ENCODE data around the gene EXOC3L1. TPM values are rescaled to one million over a fixed set of nuclear protein-coding genes. Genes with fewer than 3 reads are reported as not detected.

Gene EXOC3L1
- not detected for total RNA-seq
- under 1 TPM; 0.20 to 0.32 (median 0.31) TPM for polyA plus RNA-seq
- 0 to 0.49 (median 0.08) reads per million in 6 experiments for total RNA-seq

DNA sequence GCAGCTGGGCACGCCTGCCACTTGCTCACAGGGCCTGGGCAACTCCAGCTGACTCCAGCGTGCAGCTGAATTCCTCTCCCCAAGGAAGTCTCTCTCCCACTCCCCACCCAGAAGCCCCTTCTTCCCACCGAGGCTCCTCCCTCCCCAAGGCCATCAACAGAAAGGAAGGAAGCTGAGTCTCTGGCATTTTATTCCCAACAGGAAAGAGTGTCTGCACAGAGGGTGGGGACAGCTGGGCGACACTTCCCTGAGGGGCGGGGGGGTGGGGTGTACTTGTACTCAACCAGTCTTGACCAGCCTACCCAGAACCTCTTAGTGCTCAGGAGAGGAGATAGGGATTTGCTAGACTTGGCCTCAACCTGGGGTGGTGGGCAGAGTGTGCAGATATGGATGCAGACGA is at the start of gene EXOC3L1:
Gene EXOC3L1 (minus strand): TSS at position 96 of the 400 bp plus-strand sequence. CDS start 460 bp downstream, outside the sequence.
- H3K9me3 Mint-ChIP-seq: no peaks in the 10 kb centered on the region
- H3K4me1 Mint-ChIP-seq: peaks cover 18 to 44% (median 42%) of the 10 kb centered on the region in 4 donors
- peaks cover 0 to 10% (median 0%) of the 10 kb centered on the region in 3 donors for H3K36me3 Mint-ChIP-seq
- peak within 1 kb of the TSS in 1 of 10 donors; percentile 56 for H3K27ac Mint-ChIP-seq
- DNase-seq: no peak
- POLR2A ChIA-PET: no interaction called here
- peaks cover 0 to 7% (median 0%) of the 10 kb centered on the region in 5 donors for H3K27me3 Mint-ChIP-seq
- no peak for ATAC-seq
- H3K4me3 Mint-ChIP-seq: peak within 1 kb of the TSS in 4 of 10 donors; percentile 22 to 84 (median 44)

DNA sequence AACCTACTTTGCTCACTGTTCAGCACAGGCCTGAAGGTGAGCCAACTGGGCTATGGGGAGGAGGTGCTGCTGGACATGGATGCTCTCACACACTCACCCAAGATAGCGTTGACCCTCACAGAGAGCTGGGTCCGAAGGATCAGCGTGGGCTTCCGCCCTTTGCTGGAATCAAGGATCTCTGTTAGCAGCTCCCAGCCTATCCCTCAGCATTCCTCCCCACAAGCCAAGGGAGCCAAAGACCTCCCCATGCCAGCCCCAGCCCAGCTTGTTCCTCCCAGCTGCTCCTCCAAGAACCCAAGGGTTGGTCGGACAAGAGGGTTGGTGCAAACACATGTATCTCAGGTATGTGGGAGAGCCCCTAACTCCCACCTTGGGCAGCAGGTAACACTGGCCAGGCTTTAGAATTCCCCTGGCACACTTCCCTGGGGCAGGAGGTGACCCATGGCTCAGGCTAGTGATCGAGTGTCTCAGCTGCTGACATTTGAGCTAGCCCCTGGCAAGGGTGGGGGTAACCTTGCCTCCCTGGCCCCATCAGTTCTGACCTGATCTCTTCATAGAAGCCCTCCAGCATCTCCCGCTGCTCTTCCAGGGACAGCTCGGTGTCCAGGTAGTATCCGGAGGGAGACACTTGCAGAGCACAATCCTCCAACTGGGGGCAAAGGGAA is 49.0 kb upstream of the EXOC3L1 start:
- ATAC-seq (no peak), DNase-seq (no peak)
- Mint-ChIP-seq H3K27me3 (no peaks in the 10 kb centered on the region), H3K36me3 (peaks cover 0 to 29% (median 7%) of the 10 kb centered on the region in 3 donors), H3K4me3 (no peak overlapping the region), H3K27ac (peak overlapping the region in 3 of 10 donors; percentile 31 to 73 (median 42)), H3K9me3 (no peaks in the 10 kb centered on the region), H3K4me1 (peaks cover 5 to 20% (median 14%) of the 10 kb centered on the region in 4 donors)
- POLR2A ChIA-PET: interaction anchor here (4.6 kb wide), 1 partner anchor 11 kb away, joined by 24 read pairs; the partner anchor contains the start of gene TMEM208

DNA sequence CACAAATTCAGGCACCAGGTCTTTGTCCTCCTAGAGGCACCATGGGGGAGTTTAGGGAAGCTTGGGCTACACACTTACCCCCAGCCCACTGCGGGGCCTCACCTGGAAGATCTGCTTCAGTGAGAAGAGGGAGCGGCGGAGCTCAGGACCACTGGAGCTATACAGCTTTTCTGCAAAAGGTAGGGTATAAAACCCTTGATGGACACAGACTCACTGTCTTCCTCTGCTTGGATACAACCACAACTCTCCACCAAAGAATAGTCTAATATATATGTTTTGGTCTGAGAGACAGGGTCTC is 48.3 kb upstream of the EXOC3L1 start:
- POLR2A ChIA-PET: interaction anchor here (4.6 kb wide), 1 partner anchor 10 kb away, joined by 24 read pairs; the partner anchor contains the start of gene TMEM208

GRCh38 chr16:67237396-67238277 is 47.7 kb upstream of the EXOC3L1 start:
- DNase-seq: no peak
- H3K27me3 Mint-ChIP-seq: no peaks in the 10 kb centered on the region
- peaks cover 4 to 13% (median 10%) of the 10 kb centered on the region in 4 donors for H3K4me1 Mint-ChIP-seq
- ATAC-seq: no peak
- no peaks in the 10 kb centered on the region for H3K9me3 Mint-ChIP-seq
- peak overlapping the region in 2 of 10 donors; percentile 56 to 59 for H3K27ac Mint-ChIP-seq
- POLR2A ChIA-PET: interaction anchor here (4.6 kb wide), 1 partner anchor 10 kb away, joined by 24 read pairs; the partner anchor contains the start of gene TMEM208
- peaks cover 0 to 33% (median 7%) of the 10 kb centered on the region in 3 donors for H3K36me3 Mint-ChIP-seq
- H3K4me3 Mint-ChIP-seq: no peak overlapping the region

More for the DNA sequence above, 48.3 kb upstream of the EXOC3L1 start:
- Mint-ChIP-seq H3K4me3 (no peak overlapping the region), H3K4me1 (peaks cover 5 to 13% (median 11%) of the 10 kb centered on the region in 4 donors), H3K36me3 (peaks cover 0 to 33% (median 7%) of the 10 kb centered on the region in 3 donors), H3K27ac (peak overlapping the region in 1 of 10 donors; percentile 31), H3K9me3 (no peaks in the 10 kb centered on the region), H3K27me3 (no peaks in the 10 kb centered on the region)
- ATAC-seq (no peak), DNase-seq (no peak)

DNA sequence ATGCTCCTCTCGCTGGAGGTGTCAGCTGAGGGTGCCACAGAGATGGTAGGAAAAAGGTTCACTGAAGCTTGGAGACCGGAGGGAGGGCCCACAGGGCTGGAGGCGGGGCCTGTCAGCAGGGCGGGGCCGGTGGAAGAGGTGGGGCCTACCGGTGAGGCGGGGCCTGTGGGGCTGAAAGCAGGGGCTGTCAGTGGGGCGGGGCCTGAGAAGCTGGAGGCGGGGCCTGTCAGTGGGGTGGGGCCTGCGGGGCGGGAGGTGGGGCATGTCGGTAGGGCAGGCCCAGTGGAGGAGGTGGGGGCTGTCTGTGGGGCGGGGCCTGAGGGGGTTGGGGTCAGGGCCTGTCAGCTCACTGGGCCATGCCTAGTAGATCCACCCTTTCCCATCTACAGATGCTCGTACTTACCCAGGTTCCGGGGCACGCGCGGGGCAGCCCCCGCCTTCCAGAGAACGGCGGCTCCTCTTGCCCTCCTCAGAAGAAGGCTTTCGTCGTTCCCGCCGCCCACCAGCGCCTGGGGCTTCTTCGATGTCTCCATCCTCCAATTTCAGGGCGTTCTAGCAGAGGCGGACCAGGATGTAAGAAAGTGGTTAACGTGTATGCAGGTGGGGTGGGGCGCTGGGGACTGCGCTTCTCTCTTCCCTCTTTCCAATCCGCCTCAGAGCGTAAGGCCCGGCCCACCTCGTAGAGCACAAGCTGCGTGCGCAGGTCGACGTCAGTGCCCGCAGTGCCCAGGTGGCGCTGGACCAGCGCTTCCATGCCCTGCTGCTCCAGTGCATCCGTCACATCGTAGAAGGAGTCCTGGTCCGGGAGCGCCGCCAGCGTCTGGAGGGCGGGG is 46.8 kb upstream of the EXOC3L1 start:
- peak overlapping the region in 2 of 10 donors; percentile 12 to 58 for H3K4me3 Mint-ChIP-seq

DNA sequence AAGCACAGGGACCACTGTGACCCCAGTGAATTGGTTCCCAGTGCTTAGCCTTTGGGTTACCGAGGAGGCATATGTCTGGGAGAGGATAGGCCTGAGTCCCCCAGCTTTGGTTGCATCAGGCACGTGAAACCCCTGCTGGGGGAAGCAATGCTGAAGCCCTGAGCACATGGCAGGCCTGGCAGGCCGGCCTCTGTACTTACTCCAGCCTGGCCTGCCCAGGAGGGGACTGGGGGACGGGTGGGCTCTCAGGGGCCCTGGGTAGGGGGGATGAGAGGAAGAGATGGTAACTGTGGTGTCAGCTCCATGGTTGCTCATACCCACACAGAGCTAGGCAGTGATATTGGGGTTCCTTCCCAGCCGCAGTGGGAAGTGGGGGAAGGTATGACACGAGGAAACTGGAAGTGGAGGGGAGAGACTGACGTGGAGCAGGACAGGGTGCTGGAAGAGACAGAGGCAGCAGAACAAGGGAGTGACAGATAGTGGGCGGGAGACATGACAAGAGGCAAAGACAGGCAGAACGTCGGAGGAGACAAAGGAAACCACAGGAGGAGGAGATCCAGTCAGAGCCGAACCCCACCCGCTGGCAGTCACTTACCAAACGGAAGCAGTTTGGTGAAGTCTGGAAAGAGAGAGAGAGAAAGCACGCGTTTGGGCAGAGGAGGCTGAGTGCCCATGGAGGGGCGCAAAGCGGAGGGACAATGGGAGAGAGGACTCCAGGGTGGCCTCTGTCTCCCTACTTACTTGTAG is 46.1 kb upstream of the EXOC3L1 start:
- peak overlapping the region in 4 of 10 donors; percentile 12 to 58 (median 44) for H3K4me3 Mint-ChIP-seq
- H3K27me3 Mint-ChIP-seq: no peaks in the 10 kb centered on the region
- peaks cover 0 to 36% (median 7%) of the 10 kb centered on the region in 3 donors for H3K36me3 Mint-ChIP-seq
- H3K27ac Mint-ChIP-seq: peak overlapping the region in 8 of 10 donors; percentile 59 to 88 (median 76)
- peaks cover 3 to 7% (median 4%) of the 10 kb centered on the region in 4 donors for H3K4me1 Mint-ChIP-seq
- ATAC-seq: peak; percentile 21 to 37
- no peak for DNase-seq
- no peaks in the 10 kb centered on the region for H3K9me3 Mint-ChIP-seq
- POLR2A ChIA-PET: interaction anchor here (0.8 kb wide), 1 partner anchor 9 kb away, joined by 3 read pairs; the partner anchor contains the start of gene TMEM208

More for the DNA sequence above, 46.8 kb upstream of the EXOC3L1 start:
- Mint-ChIP-seq H3K27ac (peak overlapping the region in 6 of 10 donors; percentile 59 to 88 (median 76)), H3K4me1 (peaks cover 3 to 9% (median 7%) of the 10 kb centered on the region in 4 donors), H3K27me3 (no peaks in the 10 kb centered on the region), H3K36me3 (peaks cover 0 to 33% (median 7%) of the 10 kb centered on the region in 3 donors), H3K9me3 (no peaks in the 10 kb centered on the region)
- POLR2A ChIA-PET: interaction anchor here (0.8 to 4.6 kb wide), 2 partner anchors 9 to 10 kb away, joined by 3 to 24 read pairs; partner anchors contain the start of gene TMEM208
- ATAC-seq: peak; percentile 83 to 87
- peak; percentile 36 to 66 (median 60) for DNase-seq

- POLR2A ChIA-PET: interaction anchor here (0.7 kb wide), 1 partner anchor 75 kb away, joined by 3 read pairs; no protein-coding TSS in a partner anchor
- H3K4me1 Mint-ChIP-seq: peaks cover 0 to 7% (median 4%) of the 10 kb centered on the region in 4 donors
- peak overlapping the region in 1 of 10 donors; percentile 24 for H3K27ac Mint-ChIP-seq
- no peaks in the 10 kb centered on the region for H3K9me3 Mint-ChIP-seq
- no peak overlapping the region for H3K4me3 Mint-ChIP-seq
- H3K27me3 Mint-ChIP-seq: no peaks in the 10 kb centered on the region
- peaks cover 0 to 49% (median 7%) of the 10 kb centered on the region in 3 donors for H3K36me3 Mint-ChIP-seq
- ATAC-seq: no peak
- peak in 1 of 10 donors; percentile 27 for DNase-seq
Observed at GRCh38 chr16:67234180-67234597, 44.3 kb upstream of the EXOC3L1 start.

GRCh38 chr16:67233596-67233995 is 43.7 kb upstream of the EXOC3L1 start:
- Mint-ChIP-seq H3K4me1 (peaks cover 0 to 7% (median 4%) of the 10 kb centered on the region in 4 donors), H3K27ac (no peak overlapping the region), H3K27me3 (no peaks in the 10 kb centered on the region), H3K4me3 (no peak overlapping the region), H3K36me3 (peaks cover 0 to 50% (median 7%) of the 10 kb centered on the region in 3 donors), H3K9me3 (no peaks in the 10 kb centered on the region)
- DNase-seq (no peak), ATAC-seq (no peak)
- POLR2A ChIA-PET: no interaction called here

- no peak for DNase-seq
- Mint-ChIP-seq H3K36me3 (peaks cover 0 to 32% (median 0%) of the 10 kb centered on the region in 3 donors), H3K27me3 (no peaks in the 10 kb centered on the region), H3K4me1 (peaks cover 11 to 25% (median 24%) of the 10 kb centered on the region in 4 donors), H3K4me3 (no peak overlapping the region), H3K9me3 (no peaks in the 10 kb centered on the region), H3K27ac (no peak overlapping the region)
- ATAC-seq: no peak
- POLR2A ChIA-PET: interaction anchor here (1.1 to 7.8 kb wide), 2 partner anchors 12 to 15 kb away, joined by 3 to 99 read pairs; partner anchors contain the start of genes FHOD1 and SLC9A5
Observed at GRCh38 chr16:67230809-67231660, 41.1 kb upstream of the EXOC3L1 start.

Measured in naive thymus-derived CD8-positive, alpha-beta T cell (primary cell).